NB4 (cell line): ENCODE data around the gene SPRR1A.

Experiments used
- POLR2A ChIP-seq: IDR thresholded peaks from 2 replicates; pipeline ENCODE4 v1.6.1; 2011; ENCODE audit warnings: mild to moderate bottlenecking; ENCODE audit not compliant: insufficient read length; ENCODE audit errors: extremely low read depth
- TF ChIP-seq, protein P1 (sequence below): IDR thresholded peaks from one replicate; pipeline ENCODE4 v1.5.1; 2012; ENCODE audit warnings: low read depth, low read length

DNA sequence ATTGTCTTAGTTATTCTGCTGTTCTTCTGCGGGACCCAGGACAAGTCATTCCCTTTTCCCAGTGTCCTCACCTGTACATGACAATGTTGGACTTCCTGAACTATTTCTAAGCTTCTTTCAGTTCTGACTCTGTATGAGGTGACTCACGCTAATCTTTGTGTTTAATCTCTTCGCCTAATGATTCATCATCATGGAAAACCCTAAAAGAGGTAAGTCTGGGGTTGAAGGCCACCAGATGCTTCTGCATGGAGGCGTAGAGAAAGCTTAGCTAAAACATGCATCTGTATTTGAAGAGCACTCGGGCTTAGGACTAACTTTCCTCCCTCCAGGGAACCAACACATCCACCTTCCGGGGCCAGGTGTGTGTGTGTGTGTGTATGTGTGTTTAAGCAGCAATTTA, 29.4 kb upstream of the SPRR1A start:
- TF ChIP-seq, protein P1, sequence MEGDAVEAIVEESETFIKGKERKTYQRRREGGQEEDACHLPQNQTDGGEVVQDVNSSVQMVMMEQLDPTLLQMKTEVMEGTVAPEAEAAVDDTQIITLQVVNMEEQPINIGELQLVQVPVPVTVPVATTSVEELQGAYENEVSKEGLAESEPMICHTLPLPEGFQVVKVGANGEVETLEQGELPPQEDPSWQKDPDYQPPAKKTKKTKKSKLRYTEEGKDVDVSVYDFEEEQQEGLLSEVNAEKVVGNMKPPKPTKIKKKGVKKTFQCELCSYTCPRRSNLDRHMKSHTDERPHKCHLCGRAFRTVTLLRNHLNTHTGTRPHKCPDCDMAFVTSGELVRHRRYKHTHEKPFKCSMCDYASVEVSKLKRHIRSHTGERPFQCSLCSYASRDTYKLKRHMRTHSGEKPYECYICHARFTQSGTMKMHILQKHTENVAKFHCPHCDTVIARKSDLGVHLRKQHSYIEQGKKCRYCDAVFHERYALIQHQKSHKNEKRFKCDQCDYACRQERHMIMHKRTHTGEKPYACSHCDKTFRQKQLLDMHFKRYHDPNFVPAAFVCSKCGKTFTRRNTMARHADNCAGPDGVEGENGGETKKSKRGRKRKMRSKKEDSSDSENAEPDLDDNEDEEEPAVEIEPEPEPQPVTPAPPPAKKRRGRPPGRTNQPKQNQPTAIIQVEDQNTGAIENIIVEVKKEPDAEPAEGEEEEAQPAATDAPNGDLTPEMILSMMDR: no peak
- no peak for TF ChIP-seq POLR2A
